Right lobe of liver (tissue), 6 donors: ENCODE measurements around the gene PPP1R36. TPM values are rescaled to one million over a fixed set of nuclear protein-coding genes. Genes with fewer than 3 reads are reported as not detected.

Experiments
- ATAC-seq, 4 donors: fragments of 200-7000 bp; cut with Tn5 transposase; one replicate each; pipeline ENCODE4 v1.9.1; 2020; ENCODE audit warnings: mild to moderate bottlenecking in 4 of 4, moderate library complexity in 4 of 4
- DNase-seq, 3 donors: peaks; one replicate each; pipeline ENCODE4 v3.0.0-alpha.2; 2020
- H3K27ac ChIP-seq, 3 donors: fragments of 200-600 bp; one replicate each; pipeline ENCODE4 v1.8.0; 2022
- H3K27me3 ChIP-seq, 2 donors: fragments of 200-600 bp; one replicate each; pipeline ENCODE4 v1.8.0; 2022
- H3K36me3 ChIP-seq, 4 donors: fragments of 200-600 bp; sonication (generic) in 1 of 4; one replicate each; pipeline versions ENCODE4 v1.5.1 to v1.8.0; 2017 to 2022; ENCODE audit warnings: control low read depth in 1 of 4
- H3K4me1 ChIP-seq, 4 donors: fragments of 200-600 bp; sonication (generic) in 1 of 4; one replicate each; pipeline versions ENCODE4 v1.5.1 to v1.8.0; 2017 to 2022; ENCODE audit warnings: control low read depth in 1 of 4
- H3K4me3 ChIP-seq, 3 donors: fragments of 200-600 bp; one replicate each; pipeline ENCODE4 v1.8.0; 2022
- H3K9me3 ChIP-seq, 4 donors: fragments of 200-600 bp; sonication (generic) in 1 of 4; one replicate each; pipeline versions ENCODE4 v1.5.1 to v1.8.0; 2017 to 2022; ENCODE audit warnings: control low read depth in 1 of 4
- POLR2A ChIP-seq: fragments of 450-650 bp; IDR thresholded peaks from one replicate; pipeline ENCODE4 v1.6.1; 2017; ENCODE audit warnings: antibody characterized with exemption, mild to moderate bottlenecking
- WGBS: methylation state at CpG from one replicate; pipeline ENCODE4 v1.1.6; 2018; ENCODE audit warnings: low coverage, low lambda C conversion rate; ENCODE audit not compliant: insufficient coverage; ENCODE audit errors: missing lambda C conversion rate; 5-methylcytosine and 5-hydroxymethylcytosine counted together
- intact Hi-C, 2 donors: fragments of 100-400 bp; cut with DNase I; formaldehyde crosslinking; loops; one replicate each; pipeline versions ENCODE4 v1.11.2 to v1.14.1; 2022
- total RNA-seq, 6 experiments: library from RNA; depleted of rRNA in 2 of 6; stranded (reverse); fragments of >200 nt in 2 of 6; fragmentation: NEBNext Ultra II Directional in 3 of 6; extraction: Animal tissue kit (Norgen Biotek cat#: 25700) in 3 of 6; gene quantifications; one replicate each; pipeline versions ENCODE4 v1.1.0 to v1.2.4, GENCODE V29; 2016 to 2023
- TF ChIP-seq, protein P1 (sequence below), 4 donors: fragments of 200-600 bp in 3 of 4; fragments of 450-650 bp in 1 of 4; IDR thresholded peaks; one replicate each; pipeline versions ENCODE4 v1.5.1 to v1.8.0; 2016 to 2022; ENCODE audit warnings: antibody characterized with exemption in 4 of 4, mild to moderate bottlenecking in 2 of 4
- donor health status: DM: no; HTN: yes; CAD: no.
- donor health status: DM: no; HTN: no; CAD: no.
- donor health status: DM: no; HTN: no; CAD: no.
- donor health status: DM: no; HTN: yes; CAD: no.
- donor health status: DM: no; HTN: yes; CAD: no.

The PPP1R36 gene
- total RNA-seq, 6 experiments from 2014 or later, result 0.16 to 0.40 TPM; not detected in 4

DNA sequence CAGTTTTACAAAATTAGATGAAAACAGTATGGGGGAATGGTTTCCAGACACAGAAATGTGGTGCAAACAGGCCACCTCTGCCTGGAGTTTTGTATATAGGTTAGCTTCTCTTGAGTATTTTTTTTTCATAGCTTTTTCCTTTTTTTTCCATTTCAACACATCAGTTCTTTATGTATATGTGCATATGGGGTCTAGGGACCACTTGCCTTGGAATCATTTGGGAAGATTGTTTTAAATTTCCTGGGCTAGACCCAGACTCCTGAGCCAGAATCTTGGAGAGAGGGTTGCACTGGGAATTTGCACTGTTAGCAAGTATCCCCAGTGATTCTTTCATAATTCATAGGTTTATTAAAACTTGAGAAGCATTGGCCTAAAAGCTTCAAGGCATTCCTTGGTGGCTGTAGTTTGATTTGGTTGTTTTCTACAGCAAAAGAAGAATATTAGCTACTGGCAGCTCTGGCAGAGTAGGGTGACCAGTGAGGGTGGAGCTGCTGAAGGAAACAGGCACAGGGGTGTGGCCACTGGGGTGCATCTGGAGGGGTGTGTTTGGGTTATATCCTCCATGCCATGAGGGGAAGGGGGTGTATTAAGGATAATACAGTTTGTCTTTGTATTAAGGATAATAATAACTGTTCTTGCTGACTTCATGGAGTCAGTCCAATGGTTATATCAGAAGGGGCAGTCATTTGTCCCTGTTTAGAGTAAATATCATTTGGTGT lies 22.8 kb downstream of the PPP1R36 start:
- Histone ChIP-seq H3K9me3 (no peaks in the 10 kb centered on the region), H3K27me3 (no peaks in the 10 kb centered on the region), H3K27ac (no peak overlapping the region), H3K4me1 (no peaks in the 10 kb centered on the region), H3K4me3 (no peak overlapping the region), H3K36me3 (no peaks in the 10 kb centered on the region)
- DNase-seq (no peak), ATAC-seq (no peak)
- intact Hi-C loops, result no loop called here
- TF ChIP-seq, protein P1, sequence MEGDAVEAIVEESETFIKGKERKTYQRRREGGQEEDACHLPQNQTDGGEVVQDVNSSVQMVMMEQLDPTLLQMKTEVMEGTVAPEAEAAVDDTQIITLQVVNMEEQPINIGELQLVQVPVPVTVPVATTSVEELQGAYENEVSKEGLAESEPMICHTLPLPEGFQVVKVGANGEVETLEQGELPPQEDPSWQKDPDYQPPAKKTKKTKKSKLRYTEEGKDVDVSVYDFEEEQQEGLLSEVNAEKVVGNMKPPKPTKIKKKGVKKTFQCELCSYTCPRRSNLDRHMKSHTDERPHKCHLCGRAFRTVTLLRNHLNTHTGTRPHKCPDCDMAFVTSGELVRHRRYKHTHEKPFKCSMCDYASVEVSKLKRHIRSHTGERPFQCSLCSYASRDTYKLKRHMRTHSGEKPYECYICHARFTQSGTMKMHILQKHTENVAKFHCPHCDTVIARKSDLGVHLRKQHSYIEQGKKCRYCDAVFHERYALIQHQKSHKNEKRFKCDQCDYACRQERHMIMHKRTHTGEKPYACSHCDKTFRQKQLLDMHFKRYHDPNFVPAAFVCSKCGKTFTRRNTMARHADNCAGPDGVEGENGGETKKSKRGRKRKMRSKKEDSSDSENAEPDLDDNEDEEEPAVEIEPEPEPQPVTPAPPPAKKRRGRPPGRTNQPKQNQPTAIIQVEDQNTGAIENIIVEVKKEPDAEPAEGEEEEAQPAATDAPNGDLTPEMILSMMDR (IDR thresholded peaks at IDR 0.05), result no peak
- no peak for TF ChIP-seq POLR2A

DNA sequence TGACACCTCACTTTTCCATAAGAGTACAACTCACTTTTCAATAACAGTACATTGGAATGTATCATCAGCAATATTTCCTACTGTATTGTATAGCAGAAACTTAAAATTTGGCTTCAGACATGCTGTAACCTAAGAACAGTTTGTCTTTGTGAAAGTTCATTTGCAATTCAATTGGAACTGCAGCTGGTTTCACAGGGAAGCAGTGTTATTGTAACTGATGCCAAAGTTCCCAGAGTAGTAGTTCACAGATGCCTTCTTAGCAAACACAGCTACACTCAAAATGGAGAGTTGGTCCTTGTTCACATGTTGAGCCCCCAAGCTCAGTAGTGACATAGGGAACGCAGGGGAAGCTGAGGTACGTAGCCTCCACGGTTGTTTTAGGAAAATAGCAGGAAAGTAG lies 23.3 kb downstream of the PPP1R36 start:
- ATAC-seq, result no peak

DNA sequence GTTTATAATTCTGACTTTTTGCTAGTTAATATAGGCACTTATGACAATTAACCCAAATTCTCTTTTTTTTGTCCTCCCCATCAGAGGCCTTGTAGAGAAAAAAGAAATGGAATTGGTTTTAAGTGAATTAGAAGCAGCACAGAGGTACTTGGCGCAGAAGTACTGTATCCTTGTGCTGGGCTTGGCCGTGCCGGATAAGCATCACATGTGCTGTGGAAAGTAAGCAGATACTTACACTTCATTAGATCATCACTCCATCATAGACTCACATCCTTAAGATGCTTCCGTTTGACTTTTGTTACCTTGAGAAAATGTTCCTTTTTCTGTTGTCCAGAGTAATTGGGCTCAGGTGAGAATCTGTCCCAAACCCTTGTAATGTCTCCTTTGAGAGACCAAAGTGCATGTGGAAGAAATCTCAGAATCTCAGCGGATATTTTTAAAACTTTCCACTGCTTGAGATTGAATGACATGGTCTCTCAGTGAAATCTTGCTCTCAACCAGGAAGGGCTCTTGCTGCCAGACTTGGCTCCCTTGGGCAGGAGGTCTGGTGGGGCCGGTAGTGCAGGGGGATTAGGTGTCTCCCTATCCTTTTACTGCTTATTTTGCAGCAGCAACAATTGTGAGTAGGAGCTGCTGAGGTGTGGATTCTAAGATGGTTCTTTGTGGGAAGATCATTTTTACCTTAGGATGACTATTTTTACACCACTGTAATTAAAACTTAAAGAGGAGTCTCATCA lies 24.8 kb downstream of the PPP1R36 start:
- no peaks in the 10 kb centered on the region for H3K9me3 ChIP-seq
- DNase-seq, result no peak
- H3K4me1 ChIP-seq, result no peaks in the 10 kb centered on the region
- TF ChIP-seq POLR2A, result no peak
- TF ChIP-seq, protein P1 (IDR thresholded peaks at IDR 0.05), result no peak
- H3K27me3 ChIP-seq, result no peaks in the 10 kb centered on the region
- no peak for ATAC-seq
- H3K36me3 ChIP-seq, result no peaks in the 10 kb centered on the region
- H3K4me3 ChIP-seq, result no peak overlapping the region
- intact Hi-C loops, result no loop called here
- WGBS, result 92% methylated on average over 6 of the region's 6 CpGs
- H3K27ac ChIP-seq, result no peak overlapping the region

More for the DNA sequence above, 23.3 kb downstream of the PPP1R36 start:
- Histone ChIP-seq H3K9me3 (no peaks in the 10 kb centered on the region), H3K27me3 (no peaks in the 10 kb centered on the region), H3K4me3 (no peak overlapping the region), H3K36me3 (no peaks in the 10 kb centered on the region), H3K27ac (no peak overlapping the region), H3K4me1 (no peaks in the 10 kb centered on the region)
- TF ChIP-seq, protein P1 (IDR thresholded peaks at IDR 0.05), result no peak
- TF ChIP-seq POLR2A, result no peak
- intact Hi-C loops, result no loop called here
- DNase-seq, result no peak
- 83% methylated on average over 3 of the region's 3 CpGs for WGBS

DNA sequence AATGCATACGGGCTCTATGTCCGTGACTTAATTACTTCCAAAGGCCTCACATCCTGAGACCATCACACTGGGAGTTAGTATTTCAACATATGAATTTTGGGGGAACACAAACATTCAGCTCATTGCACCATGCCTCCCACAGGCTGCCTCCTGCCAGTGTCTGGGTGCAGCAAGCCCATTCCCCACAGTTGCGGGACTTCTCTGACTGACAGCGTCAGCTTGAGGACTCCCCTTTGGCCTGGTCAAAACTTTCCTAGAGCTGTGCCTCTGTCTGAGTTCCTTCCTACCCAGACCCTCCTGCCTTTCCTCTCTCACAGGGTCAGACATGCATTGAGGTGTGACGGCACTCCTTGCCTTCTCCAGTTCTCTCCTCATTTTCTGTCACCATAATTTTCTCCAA lies 27.4 kb downstream of the PPP1R36 start:
- DNase-seq (no peak), ATAC-seq (no peak)
- Histone ChIP-seq H3K27ac (no peak overlapping the region), H3K9me3 (no peaks in the 10 kb centered on the region), H3K27me3 (no peaks in the 10 kb centered on the region), H3K4me1 (no peaks in the 10 kb centered on the region), H3K4me3 (no peak overlapping the region), H3K36me3 (no peaks in the 10 kb centered on the region)
- TF ChIP-seq, protein P1 (IDR thresholded peaks at IDR 0.05), result no peak
- TF ChIP-seq POLR2A, result no peak
- 100% methylated on average over 2 of the region's 5 CpGs for WGBS
- intact Hi-C loops, result no loop called here
